HUES64 (cell line): ENCODE results near the gene LRRC7.

Experiments used
- H3K27ac ChIP-seq: 2 replicates; pipeline ENCODE4 v1.7.0; 2013; ENCODE audit warnings: low read depth, low read length, inconsistent platforms
- H3K27me3 ChIP-seq: 2 replicates; pipeline ENCODE4 v1.6.1; 2013; ENCODE audit warnings: mild to moderate bottlenecking, low read length; ENCODE audit not compliant: insufficient read depth
- H3K36me3 ChIP-seq: 2 replicates; pipeline ENCODE4 v1.6.1; 2013; ENCODE audit warnings: mild to moderate bottlenecking, low read length; ENCODE audit not compliant: insufficient read depth
- H3K4me1 ChIP-seq: 2 replicates; pipeline ENCODE4 v1.6.1; 2013; ENCODE audit warnings: mild to moderate bottlenecking, low read length, moderate library complexity; ENCODE audit not compliant: insufficient read depth
- H3K4me3 ChIP-seq: 2 replicates; pipeline ENCODE4 v1.5.1; 2013; ENCODE audit warnings: mild to moderate bottlenecking, low read length, moderate library complexity
- H3K9ac ChIP-seq: 2 replicates; pipeline ENCODE4 v1.6.1; 2013; ENCODE audit warnings: mild to moderate bottlenecking, low read depth, low read length
- H3K9me3 ChIP-seq: 2 replicates; pipeline ENCODE4 v1.6.1; 2013; ENCODE audit warnings: low read depth, low read length; ENCODE audit not compliant: insufficient read depth
- WGBS: fragments of 150-250, 120-280 bp; methylation state at CpG from one replicate; pipeline ENCODE4 v1.1.7; 2013; ENCODE audit warnings: missing lambda C conversion rate; 5-methylcytosine and 5-hydroxymethylcytosine counted together

LRRC7 gene

GRCh38 chr1:69776555-69776954, 208.8 kb downstream of the LRRC7 start:
- no peaks in the 10 kb centered on the region for H3K9me3 ChIP-seq
- H3K27me3 ChIP-seq, result no peaks in the 10 kb centered on the region
- WGBS, result 100% methylated on average over 1 of the region's 1 CpG
- H3K27ac ChIP-seq, result no peak overlapping the region
- no peaks in the 10 kb centered on the region for H3K36me3 ChIP-seq
- no peak overlapping the region for H3K4me3 ChIP-seq
- H3K9ac ChIP-seq, result no peak overlapping the region
- no peaks in the 10 kb centered on the region for H3K4me1 ChIP-seq

GRCh38 chr1:69777423-69777822, 209.7 kb downstream of the LRRC7 start:
- Histone ChIP-seq H3K36me3 (no peaks in the 10 kb centered on the region), H3K27me3 (no peaks in the 10 kb centered on the region), H3K4me3 (no peak overlapping the region), H3K9me3 (no peaks in the 10 kb centered on the region), H3K4me1 (no peaks in the 10 kb centered on the region), H3K27ac (no peak overlapping the region), H3K9ac (no peak overlapping the region)
- 90% methylated on average over 1 of the region's 1 CpG for WGBS

- H3K4me1 ChIP-seq, result no peaks in the 10 kb centered on the region
- H3K4me3 ChIP-seq, result no peak overlapping the region
- H3K9ac ChIP-seq, result no peak overlapping the region
- no peaks in the 10 kb centered on the region for H3K36me3 ChIP-seq
- H3K9me3 ChIP-seq, result no peaks in the 10 kb centered on the region
- H3K27ac ChIP-seq, result no peak overlapping the region
- no peaks in the 10 kb centered on the region for H3K27me3 ChIP-seq
Measured at GRCh38 chr1:69777971-69778370, 210.2 kb downstream of the LRRC7 start.

- H3K4me3 ChIP-seq, result no peak overlapping the region
- H3K27me3 ChIP-seq, result no peaks in the 10 kb centered on the region
- no peak overlapping the region for H3K27ac ChIP-seq
- H3K9ac ChIP-seq, result no peak overlapping the region
- H3K4me1 ChIP-seq, result no peaks in the 10 kb centered on the region
- H3K9me3 ChIP-seq, result no peaks in the 10 kb centered on the region
- 88% methylated on average over 5 of the region's 5 CpGs for WGBS
- no peaks in the 10 kb centered on the region for H3K36me3 ChIP-seq
Measured at GRCh38 chr1:69787151-69787550, 219.4 kb downstream of the LRRC7 start.

GRCh38 chr1:69791311-69791710, 223.6 kb downstream of the LRRC7 start:
- Histone ChIP-seq H3K36me3 (no peaks in the 10 kb centered on the region), H3K9me3 (no peaks in the 10 kb centered on the region), H3K9ac (no peak overlapping the region), H3K4me3 (no peak overlapping the region), H3K27me3 (no peaks in the 10 kb centered on the region), H3K27ac (no peak overlapping the region), H3K4me1 (no peaks in the 10 kb centered on the region)
- 100% methylated on average over 1 of the region's 1 CpG for WGBS

GRCh38 chr1:69794831-69795230, 227.1 kb downstream of the LRRC7 start:
- Histone ChIP-seq H3K27me3 (no peaks in the 10 kb centered on the region), H3K9ac (no peak overlapping the region), H3K9me3 (no peaks in the 10 kb centered on the region), H3K4me3 (no peak overlapping the region), H3K27ac (no peak overlapping the region), H3K4me1 (no peaks in the 10 kb centered on the region), H3K36me3 (no peaks in the 10 kb centered on the region)
- 92% methylated on average over 6 of the region's 7 CpGs for WGBS

GRCh38 chr1:69814926-69815325, 247.2 kb downstream of the LRRC7 start:
- no peak overlapping the region for H3K9ac ChIP-seq
- no peaks in the 10 kb centered on the region for H3K4me1 ChIP-seq
- no peak overlapping the region for H3K27ac ChIP-seq
- H3K9me3 ChIP-seq, result no peaks in the 10 kb centered on the region
- WGBS, result 93% methylated on average over 1 of the region's 2 CpGs
- no peaks in the 10 kb centered on the region for H3K36me3 ChIP-seq
- H3K27me3 ChIP-seq, result no peaks in the 10 kb centered on the region
- H3K4me3 ChIP-seq, result no peak overlapping the region

- no peaks in the 10 kb centered on the region for H3K4me1 ChIP-seq
- H3K36me3 ChIP-seq, result no peaks in the 10 kb centered on the region
- H3K27me3 ChIP-seq, result no peaks in the 10 kb centered on the region
- no peaks in the 10 kb centered on the region for H3K9me3 ChIP-seq
- H3K4me3 ChIP-seq, result no peak overlapping the region
- no peak overlapping the region for H3K27ac ChIP-seq
- H3K9ac ChIP-seq, result no peak overlapping the region
Measured at GRCh38 chr1:69824932-69825331, 257.2 kb downstream of the LRRC7 start.

GRCh38 chr1:69827732-69828131, 260.0 kb downstream of the LRRC7 start:
- 90% methylated on average over 2 of the region's 2 CpGs for WGBS
- H3K9ac ChIP-seq, result no peak overlapping the region
- H3K9me3 ChIP-seq, result no peaks in the 10 kb centered on the region
- H3K36me3 ChIP-seq, result no peaks in the 10 kb centered on the region
- no peak overlapping the region for H3K27ac ChIP-seq
- H3K4me3 ChIP-seq, result no peak overlapping the region
- no peaks in the 10 kb centered on the region for H3K4me1 ChIP-seq
- no peaks in the 10 kb centered on the region for H3K27me3 ChIP-seq

GRCh38 chr1:69833536-69833935, 265.8 kb downstream of the LRRC7 start:
- 93% methylated on average over 3 of the region's 3 CpGs for WGBS
- Histone ChIP-seq H3K27me3 (no peaks in the 10 kb centered on the region), H3K9me3 (no peaks in the 10 kb centered on the region), H3K27ac (no peak overlapping the region), H3K9ac (no peak overlapping the region), H3K4me3 (no peak overlapping the region), H3K36me3 (no peaks in the 10 kb centered on the region), H3K4me1 (no peaks in the 10 kb centered on the region)

GRCh38 chr1:69834336-69834735, 266.6 kb downstream of the LRRC7 start:
- WGBS, result 93% methylated on average over 1 of the region's 2 CpGs
- Histone ChIP-seq H3K27me3 (no peaks in the 10 kb centered on the region), H3K9me3 (no peaks in the 10 kb centered on the region), H3K4me1 (no peaks in the 10 kb centered on the region), H3K36me3 (no peaks in the 10 kb centered on the region), H3K9ac (no peak overlapping the region), H3K4me3 (no peak overlapping the region), H3K27ac (no peak overlapping the region)

GRCh38 chr1:69835955-69836354, 268.2 kb downstream of the LRRC7 start:
- Histone ChIP-seq H3K27me3 (no peaks in the 10 kb centered on the region), H3K4me3 (no peak overlapping the region), H3K27ac (no peak overlapping the region), H3K4me1 (no peaks in the 10 kb centered on the region), H3K9ac (no peak overlapping the region), H3K36me3 (no peaks in the 10 kb centered on the region), H3K9me3 (no peaks in the 10 kb centered on the region)
- 79% methylated on average over 2 of the region's 2 CpGs for WGBS
